Choroid plexus epithelial cell (primary cell): ENCODE data around the gene FAM222B.
"Not testable (repeated sequence)": the region's sequence is repeated elsewhere in the genome, so short reads cannot be mapped to it uniquely, and the experiment has no call there.

ENCODE experiments used
- DNase-seq: peaks from one replicate; pipeline ENCODE4 v3.0.0-alpha.2; 2010; ENCODE audit warnings: low read depth
- H3K4me3 ChIP-seq: 2 replicates; pipeline ENCODE4 v1.5.1; 2011; ENCODE audit warnings: low read depth, mild to moderate bottlenecking, control low read depth, low read length, moderate library complexity
- TF ChIP-seq, protein P1 (sequence below): conservative IDR thresholded peaks from 2 replicates; pipeline ENCODE4 v1.5.1; 2011; ENCODE audit warnings: low read depth, mild to moderate bottlenecking, control low read depth, inconsistent platforms, low read length, moderate library complexity

FAM222B gene

DNA sequence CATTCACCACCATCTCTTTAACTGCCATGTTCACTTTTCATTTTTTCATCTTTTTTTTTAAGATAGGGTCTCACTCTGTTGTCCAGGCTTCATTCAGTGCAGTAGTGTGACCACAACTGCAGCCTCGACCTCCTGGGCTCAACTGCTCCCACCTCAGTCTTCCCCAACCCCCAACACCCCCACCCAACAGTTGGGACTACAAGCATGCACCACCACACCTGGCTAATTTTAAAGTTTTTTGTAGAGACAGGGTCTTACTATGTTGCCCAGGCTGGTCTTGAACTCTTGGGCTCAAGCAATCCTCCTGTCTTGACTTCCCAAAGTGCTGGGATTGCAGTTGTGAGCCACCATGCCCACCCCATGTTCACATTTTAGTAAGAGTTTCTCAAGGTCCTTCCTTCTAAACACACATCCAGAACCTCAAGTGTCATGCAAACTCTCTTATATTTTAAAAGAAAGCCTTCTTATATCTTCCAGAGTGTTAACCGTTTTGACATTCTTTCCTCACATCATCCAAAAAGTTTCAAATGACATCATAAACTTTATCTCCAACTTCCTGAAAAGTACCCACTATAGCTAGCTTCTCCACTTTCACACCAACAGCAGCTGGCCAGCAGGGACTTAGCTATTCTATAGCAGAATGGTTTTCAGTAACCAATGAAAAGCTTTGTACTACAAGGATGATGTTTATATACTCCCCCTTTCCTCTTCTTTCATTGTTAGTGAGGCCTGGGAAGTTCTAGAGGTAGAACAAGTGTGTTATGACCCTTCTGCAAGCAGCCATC, 49.5 kb downstream of the FAM222B start:
- no peak overlapping the region for H3K4me3 ChIP-seq
- DNase-seq, result peak; percentile 49
- TF ChIP-seq, protein P1, sequence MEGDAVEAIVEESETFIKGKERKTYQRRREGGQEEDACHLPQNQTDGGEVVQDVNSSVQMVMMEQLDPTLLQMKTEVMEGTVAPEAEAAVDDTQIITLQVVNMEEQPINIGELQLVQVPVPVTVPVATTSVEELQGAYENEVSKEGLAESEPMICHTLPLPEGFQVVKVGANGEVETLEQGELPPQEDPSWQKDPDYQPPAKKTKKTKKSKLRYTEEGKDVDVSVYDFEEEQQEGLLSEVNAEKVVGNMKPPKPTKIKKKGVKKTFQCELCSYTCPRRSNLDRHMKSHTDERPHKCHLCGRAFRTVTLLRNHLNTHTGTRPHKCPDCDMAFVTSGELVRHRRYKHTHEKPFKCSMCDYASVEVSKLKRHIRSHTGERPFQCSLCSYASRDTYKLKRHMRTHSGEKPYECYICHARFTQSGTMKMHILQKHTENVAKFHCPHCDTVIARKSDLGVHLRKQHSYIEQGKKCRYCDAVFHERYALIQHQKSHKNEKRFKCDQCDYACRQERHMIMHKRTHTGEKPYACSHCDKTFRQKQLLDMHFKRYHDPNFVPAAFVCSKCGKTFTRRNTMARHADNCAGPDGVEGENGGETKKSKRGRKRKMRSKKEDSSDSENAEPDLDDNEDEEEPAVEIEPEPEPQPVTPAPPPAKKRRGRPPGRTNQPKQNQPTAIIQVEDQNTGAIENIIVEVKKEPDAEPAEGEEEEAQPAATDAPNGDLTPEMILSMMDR, result no peak

- no peak for DNase-seq
- TF ChIP-seq, protein P1, result no peak
- no peak overlapping the region for H3K4me3 ChIP-seq
These were observed 54.5 kb downstream of the FAM222B start for GRCh38 chr17:28788100-28788499.

DNA sequence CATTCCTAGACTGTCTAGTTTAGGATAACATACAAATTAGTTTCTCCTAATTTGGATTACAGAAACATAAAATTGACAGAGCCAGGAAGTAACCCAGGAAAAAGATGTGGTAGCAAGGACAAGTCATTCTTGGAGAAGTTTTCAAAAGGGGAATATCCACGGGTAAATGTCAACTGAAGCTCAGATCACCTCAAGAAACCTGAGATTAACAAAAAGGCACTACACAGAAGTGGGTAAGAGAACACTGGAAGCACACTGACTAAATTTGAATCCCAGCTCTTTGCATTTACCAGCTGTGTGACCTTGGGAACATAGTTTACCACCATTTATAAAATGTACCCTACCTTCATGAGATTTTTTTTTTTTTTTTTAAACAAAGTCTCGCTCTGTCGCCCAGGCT, 59.4 kb downstream of the FAM222B start:
- no peak for DNase-seq
- TF ChIP-seq, protein P1, result no peak
- no peak overlapping the region for H3K4me3 ChIP-seq

- not testable (repeated sequence) for DNase-seq, H3K4me3 ChIP-seq
These were observed 63.0 kb downstream of the FAM222B start for GRCh38 chr17:28779601-28780000.

GRCh38 chr17:28777178-28777577, 65.4 kb downstream of the FAM222B start:
- TF ChIP-seq, protein P1, result no peak
- no peak overlapping the region for H3K4me3 ChIP-seq
- no peak for DNase-seq

DNA sequence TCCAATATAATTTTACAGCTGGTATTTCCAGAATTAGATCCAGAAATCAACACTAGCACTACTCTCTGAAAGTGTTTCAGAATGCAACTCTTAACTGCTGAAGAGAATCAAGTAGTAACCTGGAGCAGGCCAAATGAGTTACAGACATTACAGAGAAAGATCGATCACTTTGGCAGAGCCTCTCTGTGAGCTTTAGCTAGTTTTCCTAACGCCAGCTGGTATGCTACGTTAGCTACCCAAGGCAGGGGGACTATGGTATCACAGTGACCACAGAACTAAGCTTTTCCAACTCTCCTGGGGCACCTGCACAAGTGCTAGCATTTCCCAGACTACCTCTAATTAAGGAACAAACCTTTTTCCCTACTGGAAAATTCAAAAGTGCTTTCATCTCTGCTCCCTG, 68.4 kb downstream of the FAM222B start:
- no peak for DNase-seq
- no peak overlapping the region for H3K4me3 ChIP-seq
- TF ChIP-seq, protein P1, result no peak

GRCh38 chr17:28773736-28774135, 68.9 kb downstream of the FAM222B start:
- DNase-seq, result peak; percentile 30
- H3K4me3 ChIP-seq, result no peak overlapping the region
- TF ChIP-seq, protein P1, result no peak
